Stimulated activated CD8-positive, alpha-beta memory T cell treated with anti-CD3 and anti-CD28 coated beads, Interleukin-15, amount 100 ng/mL, for 48 hours (primary cell): ENCODE measurements around the gene SLC12A6.

Source experiments
- DNase-seq, 2 donors: peaks; one replicate each; pipeline ENCODE4 v3.0.0-alpha.2; 2020; ENCODE audit warnings: low read depth in 2 of 2

The SLC12A6 gene

GRCh38 chr15:34330279-34330678, 7.3 kb downstream of the SLC12A6 start:
- no peak for DNase-seq

DNA sequence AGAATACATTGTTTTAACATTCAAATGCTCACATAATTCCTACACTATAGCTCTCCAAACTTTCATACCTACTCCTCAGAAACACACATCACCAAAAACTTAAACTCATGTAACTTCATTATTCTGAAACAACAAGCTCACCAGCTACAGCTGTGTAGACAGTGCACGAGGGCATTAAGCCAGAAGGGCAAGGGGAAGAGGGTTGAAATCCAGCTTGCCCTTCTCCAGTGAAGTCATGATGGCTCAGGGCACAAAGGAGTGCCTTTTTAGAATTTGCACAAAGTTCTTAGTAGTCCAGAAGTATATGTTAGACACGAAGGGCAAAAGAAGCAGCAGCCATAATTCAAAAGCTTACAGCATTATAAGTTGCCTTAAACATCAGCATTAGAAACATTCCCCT, 8.6 kb downstream of the SLC12A6 start:
- no peak for DNase-seq

DNA sequence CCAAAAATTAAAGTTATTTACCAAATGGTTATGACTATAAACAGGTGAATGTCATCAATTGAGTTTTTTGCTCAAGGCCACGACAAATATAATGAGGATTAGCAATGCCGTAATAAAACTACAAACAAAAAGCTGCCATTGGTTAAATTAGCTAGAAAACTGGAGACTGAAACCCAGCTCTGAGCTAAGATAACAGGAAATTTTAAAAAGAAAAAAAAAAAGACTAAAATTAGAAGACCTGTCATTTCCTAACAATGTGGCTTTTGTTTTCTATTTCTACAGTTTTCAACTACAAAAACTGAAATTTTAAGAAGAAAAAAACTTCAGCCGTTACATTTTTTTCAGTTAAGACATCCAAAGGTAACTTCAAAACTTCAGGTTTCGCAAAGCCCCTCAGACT, 9.7 kb downstream of the SLC12A6 start:
- DNase-seq = no peak

DNA sequence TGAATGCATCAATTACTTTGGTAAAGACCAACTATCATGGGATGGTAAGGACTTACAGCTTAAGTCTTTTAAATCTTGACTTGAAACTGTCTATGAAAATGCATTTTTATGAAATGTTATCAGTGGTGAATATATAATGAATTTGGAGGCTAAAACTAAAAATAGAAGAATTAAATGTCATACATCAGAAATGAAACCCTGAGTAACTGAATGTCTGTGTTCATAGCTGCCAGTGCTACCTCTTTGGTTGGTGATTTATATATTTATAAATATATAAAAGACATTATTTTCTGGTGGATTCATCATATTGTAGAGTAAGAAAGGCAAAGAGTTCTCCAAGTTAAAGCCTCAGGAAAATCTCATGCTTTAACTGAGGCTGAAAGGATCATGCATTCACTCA, 12.2 kb downstream of the SLC12A6 start:
- DNase-seq = no peak

- DNase-seq = no peak
These were observed 12.6 kb downstream of the SLC12A6 start for GRCh38 chr15:34324933-34325332.

DNA sequence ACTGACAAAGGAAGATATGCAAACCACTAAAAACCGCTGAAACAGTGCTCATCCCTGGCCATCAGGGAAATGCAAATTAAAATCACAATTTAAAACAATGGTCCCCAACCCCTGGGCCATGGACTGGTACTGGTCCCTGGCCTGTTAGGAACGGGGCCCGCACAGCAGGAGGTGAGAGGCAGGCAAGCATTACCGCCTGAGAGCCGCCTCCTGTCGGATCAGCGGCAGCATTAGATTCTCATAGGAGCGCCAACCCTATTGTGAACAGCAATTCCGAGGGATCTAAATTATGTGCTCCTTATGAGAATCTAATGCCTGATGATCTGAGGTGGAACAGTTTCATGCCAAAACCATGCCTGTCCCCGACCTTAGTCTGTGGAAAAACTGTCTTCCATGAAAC, 14.4 kb downstream of the SLC12A6 start:
- no peak for DNase-seq

- DNase-seq = no peak
These were observed 19.1 kb downstream of the SLC12A6 start for GRCh38 chr15:34318277-34319079.

- DNase-seq = no peak
These were observed 22.8 kb downstream of the SLC12A6 start for GRCh38 chr15:34314491-34315490.

DNA sequence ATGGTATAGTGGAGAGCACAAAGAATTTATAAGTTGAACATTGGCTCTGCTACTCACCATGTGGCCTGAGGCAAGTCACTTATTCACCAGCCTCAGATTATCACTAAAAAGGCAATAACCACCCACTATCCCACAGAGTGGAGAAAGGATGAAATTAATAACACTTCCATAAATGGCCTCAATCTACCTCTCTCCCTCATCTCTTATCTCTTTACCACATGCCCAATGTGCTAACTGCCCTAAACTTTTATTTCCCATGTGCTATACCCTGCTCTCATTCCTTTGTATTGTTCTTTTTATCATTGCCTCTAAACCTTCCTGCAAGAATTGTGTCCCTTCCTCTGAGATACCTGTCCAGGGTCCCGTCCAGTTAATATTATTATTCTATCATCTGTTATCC, 26.0 kb downstream of the SLC12A6 start:
- DNase-seq = no peak

DNA sequence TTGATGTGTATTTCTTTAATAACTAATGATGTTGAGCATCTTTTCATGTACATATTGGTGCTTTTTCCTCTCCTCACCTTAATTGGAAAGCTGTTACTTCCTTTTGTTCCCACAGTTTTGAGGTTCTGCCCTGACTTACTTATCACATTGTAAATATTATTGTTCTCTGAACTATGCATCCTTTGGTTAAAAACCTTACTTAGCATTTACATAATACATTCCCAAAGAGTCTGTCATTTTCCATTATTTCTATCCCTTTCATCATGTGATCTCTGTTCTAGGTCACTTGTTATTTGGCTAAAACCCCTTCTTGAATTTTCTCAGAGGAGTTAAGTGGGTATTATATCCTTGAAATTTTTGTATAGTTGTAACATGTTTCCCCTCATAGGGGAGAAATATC, 33.0 kb downstream of the SLC12A6 start:
- no peak for DNase-seq

DNA sequence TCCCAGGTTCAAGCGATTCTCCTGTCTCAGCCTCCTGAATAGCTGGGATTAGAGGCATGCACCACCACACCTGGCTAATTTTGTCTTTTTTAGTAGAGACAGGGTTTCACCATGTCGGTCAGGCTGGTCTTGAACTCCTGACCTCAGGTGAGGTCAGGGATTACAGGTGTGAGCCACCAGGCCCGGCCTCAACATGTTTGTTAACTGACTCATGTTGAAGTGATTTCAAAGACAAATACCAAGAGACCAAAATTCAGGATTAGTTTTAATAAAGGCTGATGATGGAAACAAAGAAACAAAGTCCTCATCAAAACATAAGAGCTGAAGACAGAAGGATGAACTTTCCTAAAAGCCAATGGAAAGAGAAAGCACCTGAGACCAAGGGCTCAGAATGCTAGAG, 36.5 kb downstream of the SLC12A6 start:
- DNase-seq = no peak

DNA sequence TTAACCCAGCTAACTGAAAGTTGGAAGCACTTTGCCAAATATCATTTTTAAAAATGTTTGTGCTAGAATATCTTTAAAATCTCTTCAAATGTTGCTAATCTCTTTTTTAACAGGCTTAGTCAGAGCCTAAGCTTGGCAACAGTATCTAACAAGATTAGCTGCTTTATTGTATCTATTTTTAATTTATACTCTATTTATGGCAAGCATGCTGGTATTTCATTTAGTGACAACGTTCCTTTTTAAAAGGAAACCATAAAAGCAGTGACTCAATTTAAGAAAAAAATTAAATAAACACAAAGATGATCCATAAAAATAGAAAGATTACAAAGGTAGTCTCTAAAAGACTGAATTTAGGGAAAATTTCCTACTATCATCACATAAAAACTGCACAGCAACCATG, 40.5 kb downstream of the SLC12A6 start:
- no peak for DNase-seq

- no peak for DNase-seq
These were observed 45.0 kb downstream of the SLC12A6 start for GRCh38 chr15:34292621-34293020.

DNA sequence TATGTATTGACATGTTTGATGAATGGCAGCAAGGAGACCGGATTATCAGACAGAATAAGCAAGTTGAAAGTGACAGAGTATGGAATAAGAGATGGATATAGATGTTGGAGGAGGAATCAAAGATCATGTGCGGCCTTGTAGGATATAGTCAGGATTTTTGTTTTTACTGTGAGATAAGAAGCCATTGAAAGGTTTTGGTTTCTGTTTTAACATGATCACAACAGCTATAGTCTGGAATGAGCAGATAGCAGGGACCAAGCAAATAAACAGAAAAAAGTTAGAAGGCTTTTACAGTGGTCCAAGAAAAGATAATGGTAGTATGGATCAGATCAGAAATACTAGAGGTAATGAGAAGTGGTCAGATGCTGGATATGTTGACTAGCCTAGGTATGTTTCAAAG, 52.6 kb downstream of the SLC12A6 start:
- DNase-seq = no peak

DNA sequence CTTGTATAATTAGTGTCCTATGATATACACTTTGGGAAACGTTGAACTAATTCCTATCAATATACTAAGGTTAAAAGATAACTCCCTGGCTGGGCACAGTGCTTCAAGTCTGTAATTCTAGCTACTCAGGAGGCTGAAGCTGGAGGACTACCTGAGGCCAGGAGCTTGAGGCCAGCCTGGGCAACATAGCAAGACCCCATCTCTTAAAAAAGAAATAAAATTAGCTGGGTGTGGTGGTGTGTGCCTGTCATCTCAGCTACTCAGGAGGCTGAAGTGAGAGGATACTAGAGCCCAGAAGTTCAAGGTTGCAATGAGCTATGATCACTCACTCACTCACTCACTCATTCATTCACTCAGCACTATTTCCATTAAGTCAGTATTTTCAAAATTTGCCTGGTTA, 55.2 kb downstream of the SLC12A6 start:
- DNase-seq = no peak

GRCh38 chr15:34280193-34280592, 57.4 kb downstream of the SLC12A6 start:
- DNase-seq = no peak

DNA sequence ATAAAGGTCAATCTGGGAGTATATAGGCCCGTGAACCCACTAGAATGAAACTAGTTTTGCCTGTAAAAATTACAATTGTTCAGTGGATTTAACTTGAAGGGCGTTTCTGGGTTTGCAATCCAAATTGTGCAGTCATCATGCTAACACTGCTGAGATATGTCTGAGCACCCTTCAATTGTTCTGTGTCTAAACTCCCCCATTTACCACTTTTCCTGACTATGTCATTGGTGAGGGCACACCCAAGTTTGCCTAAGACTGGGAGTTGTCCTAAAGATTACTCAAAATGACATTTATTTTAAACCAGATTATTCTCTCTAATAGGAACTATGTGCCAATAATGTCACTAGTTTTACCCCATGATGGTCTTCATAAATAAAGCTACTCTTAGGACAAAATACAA, 58.2 kb downstream of the SLC12A6 start:
- no peak for DNase-seq

DNA sequence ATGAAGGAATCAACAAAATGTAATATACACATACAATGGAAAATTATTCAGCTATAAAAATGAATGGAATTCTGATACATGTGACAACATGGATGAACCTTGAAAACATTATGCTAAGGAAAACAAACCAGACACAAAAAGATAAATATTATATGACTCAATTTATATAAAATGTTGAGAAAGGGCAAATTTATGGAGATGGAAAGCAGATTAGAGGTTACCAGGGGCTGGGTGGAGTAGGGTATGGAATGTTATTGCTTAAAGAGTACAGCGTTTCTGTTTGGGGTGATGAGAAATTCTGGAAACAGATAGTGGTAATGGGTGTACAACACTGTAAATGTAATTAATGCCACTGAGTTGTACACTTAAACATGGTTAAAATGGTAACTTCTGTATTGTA, 61.9 kb downstream of the SLC12A6 start:
- DNase-seq = no peak

DNA sequence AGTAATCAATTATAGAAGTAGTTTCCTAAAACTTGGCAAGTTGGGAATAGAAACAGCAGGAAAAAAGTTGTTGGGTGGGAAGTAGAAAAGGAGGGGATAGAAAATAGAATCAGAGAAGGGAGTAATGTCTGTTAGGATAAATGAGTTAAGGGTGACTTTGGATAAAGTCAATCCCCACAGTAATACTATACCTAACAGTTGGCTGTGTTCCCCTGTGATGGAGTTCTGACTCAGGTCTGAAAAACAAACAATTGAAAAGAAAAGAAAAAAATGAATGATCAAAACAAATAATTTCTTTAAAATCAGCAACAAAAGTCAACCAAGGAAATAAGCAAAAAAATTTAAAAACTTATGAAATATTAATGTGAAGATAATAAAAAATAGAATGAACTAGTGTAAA, 62.4 kb downstream of the SLC12A6 start:
- no peak for DNase-seq

DNA sequence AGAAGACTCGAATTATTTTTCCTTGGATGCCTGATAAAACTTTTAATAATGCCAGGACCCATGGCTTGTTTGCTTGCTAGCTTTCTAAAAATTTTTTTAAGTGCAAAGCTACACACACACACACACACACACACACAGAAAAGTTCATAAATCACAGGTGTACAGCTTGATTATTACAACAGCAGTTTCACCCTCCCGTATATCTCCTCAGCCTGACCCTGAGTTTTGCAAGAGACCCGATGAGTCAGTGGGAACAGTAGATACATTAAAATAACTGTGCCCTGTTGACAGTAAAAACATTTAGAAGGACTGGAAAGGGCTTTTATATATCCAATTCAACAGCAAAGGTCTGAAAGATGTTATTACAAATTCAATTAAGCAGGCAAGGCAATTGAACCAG, 66.1 kb downstream of the SLC12A6 start:
- no peak for DNase-seq

DNA sequence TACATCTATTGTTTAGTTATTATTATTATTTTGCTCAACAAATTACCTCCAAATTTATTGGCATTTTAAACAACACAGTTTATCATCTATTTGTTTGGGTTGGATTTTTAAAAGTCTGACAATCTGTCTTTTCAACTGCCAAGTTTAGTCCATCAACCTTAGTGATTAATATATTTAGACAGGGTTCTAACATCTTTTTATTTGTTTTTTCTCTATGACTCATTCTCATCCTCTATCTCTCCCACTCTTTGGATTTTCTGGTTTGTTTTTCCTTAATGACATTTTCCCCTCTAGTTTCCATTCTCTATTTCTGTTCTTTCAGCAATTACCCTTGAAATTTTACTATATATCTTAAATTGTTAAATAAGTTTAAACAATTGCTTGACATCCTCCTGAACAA, 70.8 kb downstream of the SLC12A6 start:
- DNase-seq = no peak

DNA sequence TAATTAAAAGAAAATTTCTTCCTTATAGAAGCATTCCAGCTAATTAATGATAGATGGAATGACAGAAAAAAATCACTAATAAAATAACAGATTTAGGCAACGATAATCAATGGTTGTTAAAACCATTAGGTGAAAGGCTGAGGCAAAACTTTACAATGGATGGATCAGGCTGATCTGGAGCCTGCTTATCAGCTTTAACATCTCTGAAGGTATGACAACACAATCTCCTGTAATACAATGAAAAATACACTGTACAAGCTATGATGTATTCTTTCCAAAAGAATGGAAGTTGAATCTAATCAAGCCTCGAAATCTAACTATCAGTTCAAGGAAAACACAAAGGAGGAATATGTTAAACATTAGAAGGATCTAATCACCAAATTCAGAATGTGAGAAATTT, 73.5 kb downstream of the SLC12A6 start:
- no peak for DNase-seq

DNA sequence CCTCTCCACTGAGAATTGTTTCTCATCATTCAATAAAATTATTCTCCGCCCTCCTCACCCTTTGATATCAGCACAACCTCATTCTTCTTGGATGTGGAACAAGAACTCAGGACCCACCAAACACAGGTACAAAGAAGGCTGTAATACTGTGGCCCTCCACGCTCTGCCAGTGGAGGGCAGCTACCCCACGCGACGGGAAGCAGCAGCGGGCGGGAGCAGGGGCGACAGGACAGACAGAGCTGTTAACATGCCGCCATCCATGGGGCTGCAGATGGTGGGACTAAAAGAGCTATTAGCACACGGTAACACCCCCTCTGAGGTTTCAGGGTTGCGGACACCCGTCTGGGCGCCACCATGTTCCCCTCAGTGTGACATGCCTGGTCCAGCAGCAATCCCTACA, 75.2 kb downstream of the SLC12A6 start:
- DNase-seq = no peak
